Stomach (tissue), 4 donors: ENCODE results near the gene TEX9.

Source experiments
- CTCF ChIP-seq, 7 experiments: fragments of 450-650 bp in 4 of 7; fragments of 200-600 bp in 3 of 7; sonication (generic) in 3 of 7; IDR thresholded peaks; one replicate each; pipeline ENCODE4 v1.5.1; 2016 to 2019; ENCODE audit warnings: antibody characterized with exemption in 7 of 7, control low read depth in 2 of 7, mild to moderate bottlenecking in 1 of 7
- EP300 ChIP-seq: sonication (generic); formaldehyde crosslinking; IDR thresholded peaks from one replicate; pipeline ENCODE4 v1.6.1; 2017; ENCODE audit warnings: antibody characterized with exemption
- POLR2A ChIP-seq, 4 donors: fragments of 450-650 bp; IDR thresholded peaks; one replicate each; pipeline ENCODE4 v1.6.1; 2016; ENCODE audit warnings: antibody characterized with exemption in 4 of 4, control low read depth in 2 of 4, mild to moderate bottlenecking in 1 of 4, moderate library complexity in 1 of 4
- POLR2AphosphoS5 ChIP-seq, 3 donors: sonication (generic); formaldehyde crosslinking; IDR thresholded peaks; one replicate each; pipeline ENCODE4 v1.6.1; 2016; ENCODE audit warnings: antibody characterized with exemption in 3 of 3

- TF ChIP-seq CTCF (IDR thresholded peaks at IDR 0.05) (no peak), POLR2A (IDR thresholded peaks at IDR 0.05) (no peak), POLR2AphosphoS5 (IDR thresholded peaks at IDR 0.05) (no peak), EP300 (no peak)
Observed at GRCh38 chr15:56325186-56325585, 40.0 kb upstream of the TEX9 start.
